WTC11 (cell line): ENCODE data around the gene SLC23A2. TPM values are rescaled to one million over a fixed set of nuclear protein-coding genes. Genes with fewer than 3 reads are reported as not detected.

Experiments used
- ATAC-seq: fragments of 200-7000 bp; cut with Tn5 transposase; 2 replicates; pipeline ENCODE4 v1.10.0; 2021; ENCODE audit warnings: mild to moderate bottlenecking, moderate library complexity
- CTCF ChIA-PET: fragments of 300-600 bp; sonication (Branson Sonifier 250); formaldehyde crosslinking; loops from one replicate; lab custom pipeline; 2021; ENCODE audit warnings: antibody characterized with exemption; lab: Charles Lee
- POLR2A ChIA-PET: fragments of 350-600 bp; sonication (Branson Sonifier 250); formaldehyde crosslinking; loops from one replicate; lab custom pipeline; 2021; ENCODE audit warnings: antibody characterized with exemption; lab: Charles Lee
- DNase-seq: peaks from one replicate; pipeline ENCODE4 v3.0.0; 2021; ENCODE audit warnings: low spot score
- H3K27ac Mint-ChIP-seq: 2 replicates; pipeline ENCODE4 v1.8.0; 2021; ENCODE audit warnings: mixed read lengths
- H3K27me3 Mint-ChIP-seq: 2 replicates; pipeline ENCODE4 v1.8.0; 2021; ENCODE audit warnings: low read depth, mild to moderate bottlenecking, moderate library complexity, mixed read lengths
- H3K36me3 Mint-ChIP-seq: 2 replicates; pipeline ENCODE4 v1.8.0; 2021; ENCODE audit warnings: mixed read lengths
- H3K4me1 Mint-ChIP-seq: 2 replicates; pipeline ENCODE4 v1.8.0; 2022; ENCODE audit warnings: mixed read lengths
- H3K4me3 Mint-ChIP-seq: 2 replicates; pipeline ENCODE4 v1.8.0; 2021; ENCODE audit warnings: mild to moderate bottlenecking, moderate library complexity, mixed read lengths
- H3K9me3 Mint-ChIP-seq: 2 replicates; pipeline ENCODE4 v1.8.0; 2021; ENCODE audit warnings: mixed read lengths
- AFF4 ChIP-seq: sonication (generic); formaldehyde crosslinking; IDR thresholded peaks from 2 replicates; pipeline ENCODE4 v1.8.1; 2023; ENCODE audit warnings: mild to moderate bottlenecking, missing genetic modification reagents, borderline replicate concordance
- AR ChIP-seq: fragments of 250-450 bp; sonication (Bioruptor Pico); IDR thresholded peaks from 2 replicates; pipeline ENCODE4 v1.9.0; 2021; ENCODE audit warnings: mild to moderate bottlenecking
- ATF2 ChIP-seq: sonication (generic); formaldehyde crosslinking; IDR thresholded peaks from 2 replicates; pipeline ENCODE4 v1.8.1; 2022; ENCODE audit warnings: low read depth, missing genetic modification reagents, borderline replicate concordance
- GABPB1 ChIP-seq: sonication (generic); formaldehyde crosslinking; IDR thresholded peaks from 2 replicates; pipeline ENCODE4 v1.8.1; 2023; ENCODE audit warnings: mild to moderate bottlenecking, missing genetic modification reagents
- GRHL2 ChIP-seq: fragments of 250-450 bp; sonication (Bioruptor Pico); IDR thresholded peaks from 2 replicates; pipeline ENCODE4 v1.8.0; 2022; ENCODE audit warnings: mild to moderate bottlenecking, moderate library complexity; ENCODE audit not compliant: insufficient replicate concordance, severe bottlenecking
- NFYB ChIP-seq: sonication (generic); formaldehyde crosslinking; conservative IDR thresholded peaks from 2 replicates; pipeline ENCODE4 v1.8.0; 2022; ENCODE audit warnings: low read depth, missing genetic modification reagents
- NR3C1 ChIP-seq: sonication (generic); formaldehyde crosslinking; conservative IDR thresholded peaks from 2 replicates; pipeline ENCODE4 v1.8.1; 2023; ENCODE audit warnings: low read depth, mild to moderate bottlenecking, missing genetic modification reagents
- STAT6 ChIP-seq: sonication (generic); formaldehyde crosslinking; conservative IDR thresholded peaks from 2 replicates; pipeline ENCODE4 v1.8.1; 2023; ENCODE audit warnings: mild to moderate bottlenecking, low read depth, missing genetic modification reagents, moderate library complexity
- TEAD4 ChIP-seq: sonication (generic); formaldehyde crosslinking; IDR thresholded peaks from 2 replicates; pipeline ENCODE4 v1.8.0; 2022; ENCODE audit warnings: mild to moderate bottlenecking, missing genetic modification reagents
- ZBTB43 ChIP-seq: sonication (generic); formaldehyde crosslinking; IDR thresholded peaks from 2 replicates; pipeline ENCODE4 v1.8.1; 2023; ENCODE audit warnings: mild to moderate bottlenecking, missing genetic modification reagents
- ZNF263 ChIP-seq: sonication (generic); formaldehyde crosslinking; IDR thresholded peaks from 2 replicates; pipeline ENCODE4 v1.8.1; 2022; ENCODE audit warnings: low read depth, mild to moderate bottlenecking, moderate library complexity, missing genetic modification reagents
- ZNF512 ChIP-seq: sonication (generic); formaldehyde crosslinking; IDR thresholded peaks from 2 replicates; pipeline ENCODE4 v1.8.1; 2022; ENCODE audit warnings: missing genetic modification reagents, borderline replicate concordance
- ZNF671 ChIP-seq: fragments of 250-450 bp; sonication (Bioruptor Pico); IDR thresholded peaks from 2 replicates; pipeline ENCODE4 v1.8.0; 2021; ENCODE audit warnings: mild to moderate bottlenecking
- total RNA-seq: library from RNA; stranded (reverse); gene quantifications from 3 replicates; pipeline ENCODE4 v1.2.3, GENCODE V29; 2021
- TF ChIP-seq, protein P1 (sequence below): sonication (generic); formaldehyde crosslinking; IDR thresholded peaks from 2 replicates; pipeline ENCODE4 v1.8.0; 2022; ENCODE audit warnings: missing genetic modification reagents
- TF ChIP-seq, protein P2 (sequence below): fragments of 250-450 bp; sonication (Bioruptor Pico); conservative IDR thresholded peaks from 2 replicates; pipeline ENCODE4 v1.9.0; 2021; ENCODE audit warnings: mild to moderate bottlenecking

Gene SLC23A2
- total RNA-seq, 1 experiment from 2014 or later = 14.5 TPM

GRCh38 chr20:4924032-4924431 is 77.3 kb downstream of the SLC23A2 start:
- Mint-ChIP-seq H3K27me3 (no peaks in the 10 kb centered on the region), H3K4me3 (no peak overlapping the region), H3K27ac (peak overlapping the region; percentile 37; the same call in 1 of the 2 replicates), H3K36me3 (no peaks in the 10 kb centered on the region), H3K9me3 (no peaks in the 10 kb centered on the region), H3K4me1 (peaks cover 34% of the 10 kb centered on the region)
- no peak for DNase-seq
- peak; percentile 42; the same call in 1 of the 2 replicates for ATAC-seq
- TF ChIP-seq ZNF671 (CRISPR knock-in tag) (no peak), NR3C1 (CRISPR knock-in tag) (no peak), ZNF263 (CRISPR knock-in tag) (peak; percentile 58; the same call in 1 of the 2 replicates), ZBTB43 (no peak), ATF2 (CRISPR knock-in tag) (no peak), STAT6 (CRISPR knock-in tag) (no peak), AFF4 (CRISPR knock-in tag) (no peak), NFYB (CRISPR knock-in tag) (no peak), GABPB1 (CRISPR knock-in tag) (no peak), GRHL2 (CRISPR knock-in tag) (no peak), AR (CRISPR knock-in tag) (no peak), TEAD4 (CRISPR knock-in tag) (no peak), ZNF512 (CRISPR knock-in tag) (no peak)
- TF ChIP-seq, protein P1, sequence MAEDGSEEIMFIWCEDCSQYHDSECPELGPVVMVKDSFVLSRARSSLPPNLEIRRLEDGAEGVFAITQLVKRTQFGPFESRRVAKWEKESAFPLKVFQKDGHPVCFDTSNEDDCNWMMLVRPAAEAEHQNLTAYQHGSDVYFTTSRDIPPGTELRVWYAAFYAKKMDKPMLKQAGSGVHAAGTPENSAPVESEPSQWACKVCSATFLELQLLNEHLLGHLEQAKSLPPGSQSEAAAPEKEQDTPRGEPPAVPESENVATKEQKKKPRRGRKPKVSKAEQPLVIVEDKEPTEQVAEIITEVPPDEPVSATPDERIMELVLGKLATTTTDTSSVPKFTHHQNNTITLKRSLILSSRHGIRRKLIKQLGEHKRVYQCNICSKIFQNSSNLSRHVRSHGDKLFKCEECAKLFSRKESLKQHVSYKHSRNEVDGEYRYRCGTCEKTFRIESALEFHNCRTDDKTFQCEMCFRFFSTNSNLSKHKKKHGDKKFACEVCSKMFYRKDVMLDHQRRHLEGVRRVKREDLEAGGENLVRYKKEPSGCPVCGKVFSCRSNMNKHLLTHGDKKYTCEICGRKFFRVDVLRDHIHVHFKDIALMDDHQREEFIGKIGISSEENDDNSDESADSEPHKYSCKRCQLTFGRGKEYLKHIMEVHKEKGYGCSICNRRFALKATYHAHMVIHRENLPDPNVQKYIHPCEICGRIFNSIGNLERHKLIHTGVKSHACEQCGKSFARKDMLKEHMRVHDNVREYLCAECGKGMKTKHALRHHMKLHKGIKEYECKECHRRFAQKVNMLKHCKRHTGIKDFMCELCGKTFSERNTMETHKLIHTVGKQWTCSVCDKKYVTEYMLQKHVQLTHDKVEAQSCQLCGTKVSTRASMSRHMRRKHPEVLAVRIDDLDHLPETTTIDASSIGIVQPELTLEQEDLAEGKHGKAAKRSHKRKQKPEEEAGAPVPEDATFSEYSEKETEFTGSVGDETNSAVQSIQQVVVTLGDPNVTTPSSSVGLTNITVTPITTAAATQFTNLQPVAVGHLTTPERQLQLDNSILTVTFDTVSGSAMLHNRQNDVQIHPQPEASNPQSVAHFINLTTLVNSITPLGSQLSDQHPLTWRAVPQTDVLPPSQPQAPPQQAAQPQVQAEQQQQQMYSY (CRISPR knock-in tag) = peak; percentile 38; the same call in 1 of the 2 replicates
- TF ChIP-seq, protein P2, sequence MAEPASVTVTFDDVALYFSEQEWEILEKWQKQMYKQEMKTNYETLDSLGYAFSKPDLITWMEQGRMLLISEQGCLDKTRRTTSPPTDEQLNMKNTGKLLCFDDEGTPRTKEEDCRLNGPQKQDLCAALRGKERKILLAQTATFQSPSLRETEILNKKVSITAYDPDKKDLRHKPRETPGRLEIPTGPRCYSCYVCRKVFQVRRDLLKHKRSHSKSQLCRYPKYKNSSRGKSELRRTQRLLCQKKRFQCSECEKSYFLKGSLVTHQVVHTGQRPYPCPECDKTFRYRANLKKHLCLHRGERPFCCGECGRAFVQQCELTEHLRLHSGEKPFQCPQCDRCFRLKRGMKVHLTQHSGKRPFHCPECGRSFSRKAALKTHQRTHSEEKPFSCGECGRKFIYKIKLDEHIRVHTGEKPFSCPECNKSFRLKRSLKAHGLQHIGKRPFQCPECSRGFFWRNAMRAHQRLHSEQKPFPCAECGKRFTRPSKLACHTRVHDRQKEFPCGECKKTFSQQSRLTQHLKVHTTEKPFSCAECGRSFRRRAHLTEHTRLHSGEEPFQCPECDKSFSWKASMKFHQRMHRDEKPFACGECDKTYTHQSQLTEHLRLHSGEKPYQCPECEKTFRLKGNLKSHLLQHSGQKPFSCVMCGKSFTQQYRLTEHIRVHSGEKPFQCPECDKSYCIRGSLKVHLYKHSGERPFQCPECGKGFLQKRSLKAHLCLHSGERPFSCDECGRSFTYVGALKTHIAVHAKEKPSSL (CRISPR knock-in tag) = no peak
- POLR2A ChIA-PET = no interaction called here
- CTCF ChIA-PET = no interaction called here
